K562 (cell line): ENCODE measurements around the gene ORMDL2. TPM values are rescaled to one million over a fixed set of nuclear protein-coding genes. Genes with fewer than 3 reads are reported as not detected.
A peak's percentile ranks its signal among the peaks of the same experiment; 100 is the strongest.

ENCODE experiments used
- ATAC-seq: fragments of 200-7000 bp; cut with Tn5 transposase; 3 replicates; pipeline ENCODE4 v1.9.1; 2020; ENCODE audit warnings: moderate library complexity
- BruUV-seq: library from RNA; stranded (reverse); fragments of 400-500 nt; replicated peaks from 2 replicates; lab custom pipeline; 2021; lab: Mats Ljungman, UMichigan
- CTCF ChIA-PET: fragments of 300-600 bp; formaldehyde crosslinking; extraction: SDS; loops from one replicate; lab custom pipeline; 2021; ENCODE audit warnings: low intra/inter-chr PET ratio; lab: Yijun Ruan, JAX
- POLR2A ChIA-PET: fragments of 300-600, 350-650 bp; sonication (Branson Sonifier 250); formaldehyde crosslinking; extraction: SDS; loops from one replicate; lab custom pipeline; 2021; ENCODE audit warnings: antibody characterized with exemption, inconsistent platforms; lab: Yijun Ruan, JAX
- DNase-seq, 4 experiments: peaks; one replicate each; pipeline versions ENCODE4 v3.0.0 to v3.0.0-alpha.2; 2011 to 2018; ENCODE audit warnings: low spot score in 3 of 4, mixed read lengths in 3 of 4; ENCODE audit errors: extremely low read depth in 1 of 4
- FAIRE-seq: peaks from 2 replicates; lab custom pipeline; 2011; peaks lifted over from hg19 to GRCh38; lab: Jason Lieb, UNC
- H2AFZ ChIP-seq: 2 replicates; pipeline ENCODE4 v1.6.0; 2011; ENCODE audit warnings: low read depth, low read length, control low read depth, inconsistent platforms
- H3K27ac ChIP-seq: fragments of 200-600 bp; 3 replicates; pipeline ENCODE4 v1.8.0; 2011; ENCODE audit warnings: low read depth, mild to moderate bottlenecking, control low read depth, inconsistent platforms, low read length, moderate library complexity, mixed read lengths; ENCODE audit errors: extremely low read depth
- H3K27me3 ChIP-seq, 2 experiments: fragments of 300-600 bp in 1 of 2; 2 replicates in 1 of 2; 3 replicates in 1 of 2; pipeline versions ENCODE4 v1.6.0 to v1.8.0; 2011; ENCODE audit warnings: inconsistent platforms in 2 of 2, low read length in 2 of 2, mild to moderate bottlenecking in 1 of 2, mixed read lengths in 1 of 2, moderate library complexity in 1 of 2; ENCODE audit not compliant: control insufficient read depth in 2 of 2, insufficient read depth in 2 of 2
- H3K36me3 ChIP-seq: fragments of 300-600 bp; 3 replicates; pipeline ENCODE4 v1.8.0; 2011; ENCODE audit warnings: mild to moderate bottlenecking, low read length, inconsistent platforms; ENCODE audit not compliant: control insufficient read depth, insufficient read depth
- H3K4me1 ChIP-seq, 2 experiments: fragments of 200-600 bp in 1 of 2; replicated peaks in 1 of 2; 2 replicates in 1 of 2; 3 replicates in 1 of 2; pipeline versions ENCODE4 v1.5.1 to v1.8.0; 2011; ENCODE audit warnings: inconsistent platforms in 2 of 2, low read length in 2 of 2, mild to moderate bottlenecking in 1 of 2, mixed read lengths in 1 of 2, moderate library complexity in 1 of 2; ENCODE audit not compliant: control insufficient read depth in 2 of 2, insufficient read depth in 2 of 2
- H3K4me2 ChIP-seq: 2 replicates; pipeline ENCODE4 v1.6.1; 2011; ENCODE audit warnings: low read length, control low read depth, inconsistent platforms, mixed read lengths; ENCODE audit not compliant: insufficient read depth
- H3K4me3 ChIP-seq: fragments of 200-600 bp; sonication (generic), shearing (Covaris generic); 2 replicates; pipeline ENCODE4 v1.5.1; 2016; ENCODE audit warnings: control low read depth, inconsistent platforms
- H3K79me2 ChIP-seq: fragments of 200-600 bp; 3 replicates; pipeline ENCODE4 v1.8.0; 2011; ENCODE audit warnings: low read length, inconsistent platforms; ENCODE audit not compliant: control insufficient read depth, insufficient read depth
- H3K9ac ChIP-seq, 2 experiments: 2 replicates each; pipeline versions ENCODE4 v1.6.0 to v1.6.1; 2011; ENCODE audit warnings: low read depth in 2 of 2, low read length in 2 of 2, control low read depth in 1 of 2, inconsistent platforms in 1 of 2, mild to moderate bottlenecking in 1 of 2, mixed read lengths in 1 of 2; ENCODE audit not compliant: insufficient read depth in 1 of 2
- H3K9me1 ChIP-seq: one replicate; pipeline ENCODE4 v1.6.0; 2011; ENCODE audit warnings: inconsistent platforms, mild to moderate bottlenecking, low read length, moderate library complexity; ENCODE audit not compliant: control insufficient read depth, insufficient read depth
- H3K9me3 ChIP-seq: replicated peaks from 2 replicates; pipeline ENCODE4 v1.5.1; 2011; ENCODE audit warnings: low read depth, low read length, inconsistent platforms; ENCODE audit not compliant: control insufficient read depth, insufficient read depth
- H4K20me1 ChIP-seq: replicated peaks from 2 replicates; pipeline ENCODE4 v1.6.1; 2011; ENCODE audit warnings: low read length, inconsistent platforms, mixed read lengths; ENCODE audit not compliant: control insufficient read depth, insufficient read depth
- CBFB ChIP-seq: sonication (generic); formaldehyde crosslinking; IDR thresholded peaks from 2 replicates; pipeline ENCODE4 v1.4.0; 2020; ENCODE audit warnings: mild to moderate bottlenecking, missing genetic modification reagents
- KLF13 ChIP-seq: fragments of 450-650 bp; IDR thresholded peaks from 2 replicates; pipeline ENCODE4 v1.6.1; 2016; ENCODE audit warnings: missing genetic modification characterization, low read depth, mild to moderate bottlenecking, missing compliant biosample characterization, moderate library complexity, borderline replicate concordance
- RHOXF2B ChIP-seq: fragments of 250-450 bp; sonication (Bioruptor Pico); conservative IDR thresholded peaks from 2 replicates; pipeline ENCODE4 v1.5.1; 2021
- SIX5 ChIP-seq, 2 experiments: IDR thresholded peaks; 2 replicates each; pipeline ENCODE4 v1.6.1; 2011; ENCODE audit warnings: low read length in 2 of 2, borderline replicate concordance in 1 of 2, low read depth in 1 of 2, mild to moderate bottlenecking in 1 of 2, moderate library complexity in 1 of 2; ENCODE audit not compliant: insufficient read depth in 1 of 2
- ZBTB7A ChIP-seq: IDR thresholded peaks from 2 replicates; pipeline ENCODE4 v1.6.1; 2011; ENCODE audit warnings: low read depth, mild to moderate bottlenecking, low read length, moderate library complexity, borderline replicate concordance; ENCODE audit not compliant: control insufficient read depth
- ZNF274 ChIP-seq: IDR thresholded peaks from 2 replicates; pipeline ENCODE4 v1.6.1; 2011; ENCODE audit warnings: low read depth, mild to moderate bottlenecking, low read length, moderate library complexity, borderline replicate concordance
- ZNF324 ChIP-seq: fragments of 250-450 bp; sonication (Bioruptor Pico); IDR thresholded peaks from 2 replicates; pipeline ENCODE4 v1.4.0; 2020; ENCODE audit warnings: mild to moderate bottlenecking
- WGBS: fragments of 100-300 bp; shearing (Covaris generic); methylation state at CpG from one replicate; pipeline ENCODE4 v1.1.6; 2016; ENCODE audit warnings: low coverage, mixed read lengths; ENCODE audit not compliant: insufficient coverage; ENCODE audit errors: missing lambda C conversion rate; 5-methylcytosine and 5-hydroxymethylcytosine counted together
- in situ Hi-C: fragments of 300-500 bp; cut with MboI; formaldehyde crosslinking; loops from 4 replicates; pipeline ENCODE4 v1.15.0; 2018; ENCODE audit warnings: inconsistent platforms, mixed read lengths
- intact Hi-C: fragments of 100-400 bp; cut with micrococcal nuclease; formaldehyde crosslinking; loops from 2 replicates; pipeline ENCODE4 v1.14.2; 2022
- polyA plus RNA-seq, 8 experiments: library from polyadenylated mRNA; depleted of rRNA in 4 of 8; stranded (reverse) in 5 of 8; unstranded in 3 of 8; fragments of >200 nt; fragmentation: Nextera tagmentation in 2 of 8; fragmentation: Illumina TruSeq in 1 of 8; extraction: Ambion mirVana in 2 of 8; extraction: Trizol in 1 of 8; gene quantifications; 2 replicates each; pipeline versions ENCODE4 v1.2.1 to v1.2.3, GENCODE V29; 2011 to 2014; ENCODE audit warnings: inconsistent platforms in 1 of 8, missing spikeins in 1 of 8
- total RNA-seq, 7 experiments: library from RNA; depleted of rRNA in 6 of 7; stranded (reverse); fragments of >200 nt in 6 of 7; fragmentation: Illumina TruSeq in 2 of 7; extraction: Trizol in 2 of 7; gene quantifications; 2 replicates each; pipeline versions ENCODE4 v1.2.1 to v1.2.3, GENCODE V29; 2011 to 2021; ENCODE audit warnings: low replicate concordance in 1 of 7
- TF ChIP-seq, protein P1 (sequence below): fragments of 450-650 bp; formaldehyde crosslinking; IDR thresholded peaks from 2 replicates; pipeline ENCODE4 v1.4.0; 2022; ENCODE audit warnings: missing genetic modification characterization

Gene ORMDL2
- total and polyA plus RNA-seq, 9 of the 15 experiments (the other 6 are each of a cell fraction or from before 2014, with no cell fraction given), result 9.9 to 113 (median 34.4) TPM

DNA sequence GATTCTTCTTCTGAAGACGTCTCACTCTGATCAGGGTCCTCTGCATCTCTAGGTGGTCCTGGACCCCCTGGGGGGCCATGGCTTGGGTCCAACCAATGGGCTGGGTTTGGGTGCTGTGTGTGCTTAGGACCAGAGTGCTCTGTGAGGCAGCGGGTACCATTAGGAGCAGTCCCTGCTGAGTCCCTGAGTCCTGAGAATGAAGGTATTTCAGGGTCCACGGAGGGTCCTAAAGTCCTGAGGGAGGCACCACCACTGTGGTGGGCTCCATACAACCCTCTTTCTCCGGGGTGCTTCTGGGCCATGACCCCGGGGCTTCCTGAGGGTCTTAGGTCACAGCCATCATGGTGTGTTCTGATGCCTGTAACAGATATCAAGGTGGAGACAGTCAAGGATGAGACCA lies 10.5 kb downstream of the ORMDL2 start:
- BruUV-seq, result no TSS peak
- no peak for DNase-seq
- Histone ChIP-seq H4K20me1 (peaks cover 4% of the 10 kb centered on the region; the same call in 1 of the 2 replicates), H3K9ac (peak overlapping the region; percentile 82 to 86; a peak in 3 of 4 replicates), H3K79me2 (peaks cover 61% of the 10 kb centered on the region), H2AFZ (no peak overlapping the region), H3K4me1 (peaks cover 28 to 44% of the 10 kb centered on the region in 2 experiments; a peak in 4 of 5 replicates), H3K27ac (peak overlapping the region; percentile 75), H3K4me2 (peak overlapping the region; percentile 94), H3K9me3 (no peaks in the 10 kb centered on the region), H3K9me1 (no peaks in the 10 kb centered on the region), H3K36me3 (peaks cover 40% of the 10 kb centered on the region; the same call in 2 of the 3 replicates), H3K27me3 (no peaks in the 10 kb centered on the region), H3K4me3 (peak overlapping the region; percentile 78)
- intact Hi-C loops, result loop anchor here (5.0 kb wide), 1 partner anchor 214 kb away; the partner anchor contains the start of gene RPS26
- WGBS, result 62% methylated on average over 5 of the region's 5 CpGs
- no peak for TF ChIP-seq CBFB
- TF ChIP-seq ZBTB7A, result 0 out of 2 replicates have a peak, but pooled peaks have one; percentile 23
- ChIA-PET POLR2A (interaction anchor here (1.1 to 8.3 kb wide), 5 partner anchors 9 to 97 kb away, joined by 3 to 64 read pairs (median 10); partner anchors contain the start of genes ORMDL2 and SARNP), CTCF (no interaction called here)
- no peak for FAIRE-seq
- in situ Hi-C loops, result no loop called here
- no peak for ATAC-seq

DNA sequence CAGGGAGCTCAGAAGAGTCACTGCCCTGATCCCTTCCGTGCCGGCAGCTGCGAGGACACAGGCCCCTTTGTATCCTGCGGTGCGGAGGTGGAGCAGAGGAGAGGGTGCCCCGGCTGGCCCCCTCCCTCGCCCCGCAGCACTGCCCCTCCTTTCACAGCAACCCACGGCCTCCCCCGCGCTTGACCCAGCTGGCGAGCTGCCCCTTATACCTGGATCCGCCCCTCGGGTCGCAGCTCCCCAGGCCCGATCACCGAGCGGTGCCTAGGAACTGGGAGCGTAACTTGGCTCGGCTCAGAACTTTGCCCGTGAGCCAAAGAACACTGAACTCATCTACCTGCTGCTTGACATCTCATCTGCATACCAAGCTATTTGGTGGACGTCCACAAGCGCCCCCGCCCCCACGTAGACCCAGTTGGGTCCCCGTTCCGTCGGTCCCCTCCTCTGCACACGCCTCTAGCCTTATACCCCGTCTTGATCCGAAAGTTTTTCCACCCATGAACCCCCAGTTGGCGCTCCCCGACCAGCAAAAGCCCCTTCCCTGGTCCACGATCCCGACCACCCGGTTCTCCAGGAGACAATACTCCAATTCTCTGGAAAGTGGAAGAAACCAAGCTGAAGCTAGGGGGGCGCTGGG lies 12.2 kb downstream of the ORMDL2 start:
- intact Hi-C loops (loop anchor here (5.0 kb wide), 1 partner anchor 212 kb away; the partner anchor contains the start of gene RPS26), in situ Hi-C loops (no loop called here)
- ATAC-seq, result peak; percentile 52
- WGBS, result under 1% methylated on average over 25 of the region's 37 CpGs
- ChIA-PET POLR2A (interaction anchor here (0.6 to 8.3 kb wide), 22 partner anchors 9 to 942 kb away, joined by 3 to 64 read pairs (median 4); partner anchors contain the start of genes DGKA, MMP19, ORMDL2 and RAB5B), CTCF (interaction anchor here (0.6 to 1.4 kb wide), 2 partner anchors 37 to 91 kb away, joined by 3 to 4 read pairs; no protein-coding TSS in a partner anchor)
- peaks cover 48% of the 10 kb centered on the region for H3K79me2 ChIP-seq
- H3K4me2 ChIP-seq, result peak overlapping the region; percentile 94
- peaks cover 29% of the 10 kb centered on the region; the same call in 2 of the 3 replicates for H3K36me3 ChIP-seq
- H3K9me3 ChIP-seq, result no peaks in the 10 kb centered on the region
- peak overlapping the region; percentile 46 for H2AFZ ChIP-seq
- H4K20me1 ChIP-seq, result peaks cover 4% of the 10 kb centered on the region; the same call in 1 of the 2 replicates
- no peaks in the 10 kb centered on the region for H3K27me3 ChIP-seq
- DNase-seq, result peak; percentile 53 to 82 (median 70)
- peak overlapping the region; percentile 83 for H3K27ac ChIP-seq
- H3K4me3 ChIP-seq, result peak overlapping the region; percentile 78
- H3K9ac ChIP-seq, result peak overlapping the region; percentile 82 to 95
- FAIRE-seq, result peak; percentile 15
- H3K4me1 ChIP-seq, result peaks cover 28 to 42% of the 10 kb centered on the region in 2 experiments; a peak in 4 of 5 replicates
- H3K9me1 ChIP-seq, result no peaks in the 10 kb centered on the region
- BruUV-seq, result TSS peak; percentile 84
- no peak for TF ChIP-seq ZNF324
- TF ChIP-seq ZNF274, result no peak
- TF ChIP-seq, protein P1, sequence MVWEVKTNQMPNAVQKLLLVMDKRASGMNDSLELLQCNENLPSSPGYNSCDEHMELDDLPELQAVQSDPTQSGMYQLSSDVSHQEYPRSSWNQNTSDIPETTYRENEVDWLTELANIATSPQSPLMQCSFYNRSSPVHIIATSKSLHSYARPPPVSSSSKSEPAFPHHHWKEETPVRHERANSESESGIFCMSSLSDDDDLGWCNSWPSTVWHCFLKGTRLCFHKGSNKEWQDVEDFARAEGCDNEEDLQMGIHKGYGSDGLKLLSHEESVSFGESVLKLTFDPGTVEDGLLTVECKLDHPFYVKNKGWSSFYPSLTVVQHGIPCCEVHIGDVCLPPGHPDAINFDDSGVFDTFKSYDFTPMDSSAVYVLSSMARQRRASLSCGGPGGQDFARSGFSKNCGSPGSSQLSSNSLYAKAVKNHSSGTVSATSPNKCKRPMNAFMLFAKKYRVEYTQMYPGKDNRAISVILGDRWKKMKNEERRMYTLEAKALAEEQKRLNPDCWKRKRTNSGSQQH, result no peak
- no peak for TF ChIP-seq SIX5 (IDR thresholded peaks at IDR 0.05; ENCODE audit: borderline replicate concordance in 1 of 2, insufficient read depth in 1 of 2, low read depth in 1 of 2, low read length in 2 of 2)
- no peak for TF ChIP-seq KLF13 (tag)
- TF ChIP-seq RHOXF2B (CRISPR knock-in tag), result no peak
